ENCODE data around the gene RAB27A.

Gene RAB27A

GRCh38 chr15:55186331-55186730, 103.3 kb downstream of the RAB27A start:
- DNase-seq (ENCODE audit: low spot score), result no peak
- ChIA-PET CTCF (no interaction called here), POLR2A (ENCODE audit: low non-redundant PET) (no interaction called here)
- no peak for TF ChIP-seq CTCF (conservative IDR thresholded peaks at IDR 0.05; ENCODE audit: low read depth)
- H3K27ac ChIP-seq, result no peak overlapping the region

GRCh38 chr15:55183679-55184078, 105.9 kb downstream of the RAB27A start:
- H3K27ac ChIP-seq, result no peak overlapping the region
- no peak for DNase-seq (ENCODE audit: low spot score)
- TF ChIP-seq CTCF (conservative IDR thresholded peaks at IDR 0.05; ENCODE audit: low read depth), result no peak
- POLR2A ChIA-PET (ENCODE audit: low non-redundant PET), result no interaction called here
- CTCF ChIA-PET, result interaction anchor here (0.7 kb wide), 2 partner anchors 14 to 65 kb away, joined by 4 to 5 read pairs; partner anchors contain the start of gene RSL24D1

GRCh38 chr15:55179141-55179540, 110.5 kb downstream of the RAB27A start:
- DNase-seq (ENCODE audit: low spot score), result no peak
- ChIA-PET CTCF (no interaction called here), POLR2A (ENCODE audit: low non-redundant PET) (no interaction called here)
- H3K27ac ChIP-seq, result no peak overlapping the region
- no peak for TF ChIP-seq CTCF (conservative IDR thresholded peaks at IDR 0.05; ENCODE audit: low read depth)

GRCh38 chr15:55170361-55170760, 119.3 kb downstream of the RAB27A start:
- POLR2A ChIA-PET (ENCODE audit: low non-redundant PET), result no interaction called here
- CTCF ChIA-PET, result no interaction called here

GRCh38 chr15:55168350-55168974, 121.2 kb downstream of the RAB27A start:
- ChIA-PET CTCF (interaction anchor here (0.5 to 0.7 kb wide), 4 partner anchors 74 to 1191 kb away, joined by 3 to 4 read pairs (median 3); no protein-coding TSS in a partner anchor), POLR2A (ENCODE audit: low non-redundant PET) (no interaction called here)
- no peak overlapping the region for H3K27ac ChIP-seq
- DNase-seq (ENCODE audit: low spot score), result peak; percentile 69
- peak; percentile 91 for TF ChIP-seq CTCF (conservative IDR thresholded peaks at IDR 0.05; ENCODE audit: low read depth)

More at GRCh38 chr15:55170361-55170760, 119.3 kb downstream of the RAB27A start:
- no peak for DNase-seq (ENCODE audit: low spot score)
- TF ChIP-seq CTCF (conservative IDR thresholded peaks at IDR 0.05; ENCODE audit: low read depth), result no peak
- no peak overlapping the region for H3K27ac ChIP-seq

GRCh38 chr15:55164284-55164683, 125.3 kb downstream of the RAB27A start:
- no peak for TF ChIP-seq CTCF (conservative IDR thresholded peaks at IDR 0.05; ENCODE audit: low read depth)
- no peak for DNase-seq (ENCODE audit: low spot score)
- ChIA-PET CTCF (interaction anchor here (0.7 kb wide), 1 partner anchor 73 kb away, joined by 5 read pairs; no protein-coding TSS in a partner anchor), POLR2A (ENCODE audit: low non-redundant PET) (no interaction called here)
- H3K27ac ChIP-seq, result no peak overlapping the region

All from RWPE1 (cell line).